CD4-positive, alpha-beta T cell treated with Interleukin-12 subunit alpha and Interleukin-12 subunit beta, for 1 hour (primary cell): ENCODE results near the gene BSDC1.

Source experiments
- DNase-seq: peaks from one replicate; pipeline ENCODE4 v3.0.0-alpha.2; 2020

Gene BSDC1

GRCh38 chr1:32393832-32394140 lies 455 bp downstream of the BSDC1 start:
- DNase-seq, result peak; percentile 47

DNA sequence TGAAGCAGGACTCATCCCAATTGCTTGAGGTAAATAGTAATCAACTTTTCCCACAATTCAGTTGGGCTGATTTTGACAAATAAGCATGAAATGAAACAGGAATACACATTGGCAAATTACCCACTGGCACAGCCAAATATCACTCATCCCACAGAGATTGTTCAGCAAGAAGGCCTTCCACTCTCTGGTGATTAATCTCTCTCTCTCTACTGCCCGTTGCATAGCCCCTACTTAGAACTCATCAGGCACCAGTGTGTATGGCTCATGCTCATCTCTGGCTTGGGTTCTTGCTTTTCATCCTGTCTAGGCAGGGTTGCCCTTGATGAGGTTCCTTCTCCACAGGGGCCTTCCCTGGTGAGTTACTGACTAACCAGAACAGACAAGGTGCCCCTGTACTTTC lies 1.1 kb downstream of the BSDC1 start:
- DNase-seq, result peak; percentile 20

GRCh38 chr1:32392325-32392724 lies 1.9 kb downstream of the BSDC1 start:
- no peak for DNase-seq

- no peak for DNase-seq
Observed at GRCh38 chr1:32390904-32391870, 3.1 kb downstream of the BSDC1 start.

DNA sequence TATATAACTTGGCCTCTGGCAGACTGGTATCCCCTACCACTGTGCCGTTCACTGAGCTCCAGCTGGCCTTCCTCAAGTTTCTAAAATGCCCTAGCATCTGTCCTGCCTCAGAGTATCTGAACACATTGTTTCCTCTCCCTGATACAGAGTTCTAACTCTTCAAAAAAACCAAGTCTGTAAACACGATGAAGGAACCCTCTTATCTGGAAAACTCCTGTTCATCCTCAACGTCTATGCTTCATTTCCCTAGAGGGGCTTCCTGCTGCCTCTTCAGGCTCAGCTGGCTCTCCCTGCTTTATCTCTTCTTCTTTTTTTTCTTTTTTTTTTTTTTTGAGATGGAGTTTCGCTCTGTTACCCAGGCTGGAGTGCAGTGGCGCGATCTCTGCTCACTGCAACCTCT lies 5.6 kb downstream of the BSDC1 start:
- no peak for DNase-seq

GRCh38 chr1:32386676-32387392 lies 7.4 kb downstream of the BSDC1 start:
- no peak for DNase-seq

DNA sequence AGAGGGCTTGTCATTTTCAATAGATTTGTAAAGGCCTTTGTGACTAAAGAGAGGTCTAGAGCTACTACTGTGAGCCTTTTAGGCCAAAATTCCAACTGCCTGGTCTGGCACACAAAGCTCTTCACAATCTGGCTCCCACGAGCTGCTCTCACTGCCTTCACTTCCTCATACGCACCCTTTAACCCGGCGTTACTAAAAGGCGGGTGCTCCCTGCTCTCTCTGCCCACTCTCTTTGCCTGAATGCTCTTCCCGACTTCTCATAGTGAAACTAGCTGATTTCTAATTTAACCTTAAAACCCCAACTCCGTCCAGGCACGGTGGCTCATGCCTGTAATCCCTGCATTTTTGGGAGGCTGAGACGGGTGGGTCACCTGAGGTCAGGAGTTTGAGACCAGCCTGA lies 14.2 kb downstream of the BSDC1 start:
- DNase-seq, result no peak

GRCh38 chr1:32377541-32378220 lies 16.6 kb downstream of the BSDC1 start:
- no peak for DNase-seq

GRCh38 chr1:32376199-32376598 lies 18.0 kb downstream of the BSDC1 start:
- no peak for DNase-seq

DNA sequence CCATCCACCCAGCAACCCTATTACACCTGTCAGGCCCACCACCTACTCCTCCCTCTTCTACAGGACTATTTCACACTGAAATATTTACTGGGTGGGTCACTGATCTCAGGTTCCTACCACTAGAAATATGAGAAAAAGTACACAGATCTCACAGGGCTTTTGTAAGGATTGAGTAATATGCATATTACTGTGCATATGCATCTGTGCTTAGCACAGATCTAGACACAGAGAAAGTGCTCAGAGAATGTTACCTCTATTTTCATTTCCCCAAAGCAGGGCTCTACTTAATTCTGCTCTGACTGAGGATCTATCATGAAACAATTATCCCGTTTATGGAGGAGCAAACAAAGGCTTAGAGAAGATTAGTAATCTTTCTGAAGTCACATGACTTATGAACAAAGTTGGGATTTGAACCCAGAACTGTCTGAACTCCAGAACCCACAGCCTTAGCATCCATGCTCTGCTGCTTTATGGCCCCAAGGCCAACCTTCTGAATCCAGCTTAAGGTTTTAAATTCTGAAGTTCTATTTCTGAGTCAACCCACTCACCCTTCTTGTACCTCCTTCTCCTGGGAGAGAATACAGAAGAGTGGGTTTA lies 20.1 kb downstream of the BSDC1 start:
- DNase-seq, result no peak

DNA sequence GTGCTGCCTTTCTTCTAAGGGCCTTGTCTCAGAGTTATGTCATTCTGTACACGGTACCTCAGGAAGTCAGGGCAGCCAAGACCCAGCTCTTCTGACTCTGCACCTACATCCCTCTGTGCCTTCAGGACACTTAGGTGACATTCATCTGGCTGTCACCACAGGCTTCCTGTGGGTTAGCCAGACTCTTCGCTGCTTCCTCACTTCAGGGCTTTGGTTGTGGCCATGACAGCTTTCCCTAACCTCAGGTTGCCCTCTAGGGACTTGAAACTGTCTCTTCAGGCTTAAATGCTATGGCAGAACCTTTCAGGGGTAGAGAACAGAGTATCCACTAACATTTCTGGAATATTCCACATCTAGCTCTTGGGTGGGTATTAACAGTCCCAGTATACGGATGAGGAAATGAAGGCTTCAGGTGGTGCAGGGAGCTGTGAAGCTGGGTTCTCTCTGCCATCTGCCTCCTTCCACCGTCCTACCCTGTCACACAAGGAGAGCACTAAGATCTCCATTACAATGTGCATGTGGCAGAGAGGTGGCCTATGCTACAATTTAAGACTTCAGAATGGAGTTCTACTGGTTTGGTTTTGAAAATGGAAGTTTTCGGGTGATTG lies 22.0 kb downstream of the BSDC1 start:
- peak; percentile 77 for DNase-seq

DNA sequence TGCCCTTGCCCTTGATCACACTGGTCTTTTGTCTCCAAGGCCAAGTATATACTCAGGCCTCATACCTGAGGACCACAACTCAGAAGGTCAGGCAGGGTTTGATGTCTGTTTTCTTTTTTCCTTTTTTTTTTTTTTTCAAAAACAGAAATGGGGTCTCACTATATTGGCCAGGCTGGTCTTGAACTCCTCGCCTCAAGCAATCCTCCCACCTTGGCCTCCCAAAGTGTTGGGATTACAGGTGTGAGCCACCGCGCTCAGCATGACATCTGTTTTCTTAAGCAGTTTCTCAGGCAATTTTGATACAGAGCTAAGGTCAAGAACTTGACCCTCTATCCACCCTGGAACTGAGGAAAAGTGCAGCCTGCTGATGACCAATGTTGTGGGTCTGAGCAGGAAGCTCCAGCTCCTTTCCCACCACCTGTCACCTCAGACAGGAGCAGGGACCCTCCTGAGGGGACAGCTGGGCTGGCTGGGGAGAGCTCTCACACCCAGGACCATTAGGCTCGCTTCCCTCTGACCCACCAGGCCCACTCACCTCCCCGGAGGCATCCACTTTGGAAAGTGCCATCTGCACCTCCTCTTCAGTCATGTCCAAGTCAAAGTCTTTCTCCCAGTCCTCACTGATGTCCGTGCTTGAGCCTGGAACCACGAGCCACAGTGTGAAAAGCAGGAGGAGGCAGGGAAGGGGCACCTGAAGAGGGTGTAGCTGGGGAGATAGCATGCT lies 26.2 kb downstream of the BSDC1 start:
- no peak for DNase-seq

DNA sequence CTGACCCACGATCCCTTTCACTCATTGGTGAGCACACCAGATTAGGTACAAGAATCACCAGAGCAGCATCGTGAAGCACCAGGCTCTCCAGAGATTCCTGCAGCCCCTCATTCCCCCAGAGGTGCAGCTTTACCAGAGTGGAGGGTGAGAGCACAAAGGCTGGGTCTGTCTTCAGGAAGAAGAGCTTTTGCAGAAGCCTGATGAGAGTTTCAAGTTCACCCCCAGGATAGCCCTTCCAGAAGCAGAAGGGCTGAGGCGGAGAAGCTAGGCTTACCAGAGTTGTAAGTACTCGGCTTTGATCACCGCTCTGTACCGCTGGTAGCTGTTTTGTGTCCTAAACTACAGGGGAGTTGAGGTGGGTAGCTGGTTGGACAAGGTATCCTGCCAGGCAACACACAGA lies 28.8 kb downstream of the BSDC1 start:
- DNase-seq, result no peak

DNA sequence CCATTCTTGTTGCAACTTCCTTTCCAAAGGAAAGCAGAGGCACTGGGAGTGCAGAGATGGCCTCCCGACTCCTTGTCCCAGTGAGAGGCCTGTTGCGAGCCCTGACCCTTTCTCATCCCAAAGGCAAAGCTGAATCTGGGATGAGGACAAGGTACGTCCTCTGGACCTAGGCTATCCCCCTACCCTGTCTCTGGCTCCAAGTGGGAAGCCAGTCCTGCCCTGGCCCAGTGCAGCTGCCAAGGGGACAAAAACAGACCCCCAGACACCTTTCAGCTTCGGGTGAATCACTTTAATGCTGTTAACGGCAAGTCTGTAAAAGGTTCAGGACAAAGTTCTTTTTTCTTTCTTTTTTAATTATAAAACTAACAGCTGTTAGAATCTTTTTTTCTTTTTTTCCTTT lies 29.4 kb downstream of the BSDC1 start:
- no peak for DNase-seq

DNA sequence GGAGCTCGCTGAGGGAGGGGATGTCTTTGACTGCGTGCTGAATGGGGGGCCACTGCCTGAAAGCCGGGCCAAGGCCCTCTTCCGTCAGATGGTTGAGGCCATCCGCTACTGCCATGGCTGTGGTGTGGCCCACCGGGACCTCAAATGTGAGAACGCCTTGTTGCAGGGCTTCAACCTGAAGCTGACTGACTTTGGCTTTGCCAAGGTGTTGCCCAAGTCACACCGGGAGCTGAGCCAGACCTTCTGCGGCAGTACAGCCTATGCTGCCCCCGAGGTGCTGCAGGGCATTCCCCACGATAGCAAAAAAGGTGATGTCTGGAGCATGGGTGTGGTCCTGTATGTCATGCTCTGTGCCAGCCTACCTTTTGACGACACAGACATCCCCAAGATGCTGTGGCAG lies 30.5 kb downstream of the BSDC1 start:
- DNase-seq, result no peak

- DNase-seq, result no peak
Observed at GRCh38 chr1:32362474-32363313, 31.5 kb downstream of the BSDC1 start, which contains the start of the genes FAM229A and TSSK3. FAM229A (minus strand) TSS chr1:32362485; CDS start chr1:32362091, 394 bp downstream. TSSK3 (plus strand) TSS chr1:32362539; CDS start chr1:32362702, 163 bp downstream.

- DNase-seq, result peak; percentile 31
Observed at GRCh38 chr1:32361674-32362473, 32.4 kb downstream of the BSDC1 start.

GRCh38 chr1:32361308-32361673 lies 33.0 kb downstream of the BSDC1 start:
- no peak for DNase-seq

DNA sequence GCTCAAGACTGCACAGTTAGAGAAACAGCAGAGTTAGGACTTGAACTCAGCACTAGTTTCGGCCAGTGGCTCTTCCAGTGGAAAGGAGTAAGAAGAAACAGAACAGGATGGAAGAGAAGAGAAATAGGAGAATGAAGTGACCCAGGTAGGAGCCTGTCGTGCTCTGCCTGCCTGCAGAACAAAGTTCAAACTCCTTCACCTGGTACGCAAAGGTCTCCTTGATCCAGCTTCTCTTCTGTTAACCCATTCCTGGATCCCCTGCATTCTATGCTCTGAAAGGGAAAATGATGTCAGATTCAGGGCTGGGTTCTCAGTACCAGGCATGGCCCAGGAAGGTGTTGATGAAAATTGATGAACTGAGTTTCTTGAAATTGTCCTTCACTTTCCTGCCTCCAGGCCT lies 35.8 kb downstream of the BSDC1 start:
- no peak for DNase-seq

DNA sequence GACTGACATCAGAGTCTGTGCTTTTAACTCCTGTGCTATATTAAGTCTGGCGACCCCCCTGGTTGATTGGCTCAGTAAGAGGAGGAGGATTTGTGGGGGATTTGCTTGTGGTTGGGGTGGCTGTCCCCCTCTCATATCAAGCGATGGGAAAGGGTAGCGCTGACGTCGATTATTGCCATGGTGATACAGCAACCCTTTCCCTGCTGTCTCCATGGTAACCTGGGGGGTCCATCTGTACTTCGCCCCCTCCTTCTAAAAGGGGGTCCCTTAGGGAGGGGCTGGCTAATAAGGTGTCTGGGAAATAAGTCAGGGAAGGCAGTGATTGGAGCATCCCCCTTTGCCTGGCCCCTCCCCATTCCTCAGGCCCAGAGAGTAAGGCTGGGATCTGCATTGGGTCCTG lies 36.6 kb downstream of the BSDC1 start:
- no peak for DNase-seq
